ENCODE results near the gene MTMR3. TPM values are rescaled to one million over a fixed set of nuclear protein-coding genes. Genes with fewer than 3 reads are reported as not detected.

Gene MTMR3
- total RNA-seq, 1 experiment from 2014 or later = 27.0 TPM

DNA sequence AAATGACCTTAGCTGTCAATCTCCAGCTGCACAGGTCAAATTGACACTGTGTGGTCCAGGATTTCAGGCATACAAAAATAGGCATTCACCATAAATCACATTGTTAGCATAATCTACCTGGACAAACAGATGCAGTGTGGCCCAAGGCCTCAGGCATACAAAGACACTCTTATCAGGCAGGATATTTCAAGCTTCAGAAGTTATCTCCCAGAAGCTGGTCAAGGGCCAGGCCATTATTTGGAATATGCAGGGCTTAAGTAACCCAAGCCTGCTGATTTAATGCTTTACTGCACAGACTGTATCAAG, 171.7 kb downstream of the MTMR3 start:
- Histone ChIP-seq H3K9me3 (ENCODE audit: control insufficient read depth in 1 of 2, insufficient read depth in 1 of 2, low read depth in 1 of 2, low read length in 2 of 2) (no peaks in the 10 kb centered on the region), H3K9ac (ENCODE audit: low read length) (no peak overlapping the region), H3K79me2 (ENCODE audit: insufficient read depth, low read length) (no peaks in the 10 kb centered on the region), H3K4me2 (ENCODE audit: low read length) (no peak overlapping the region), H4K20me1 (ENCODE audit: insufficient read depth) (no peaks in the 10 kb centered on the region), H3K27ac (ENCODE audit: low read depth, low read length) (no peak overlapping the region), H2AFZ (ENCODE audit: low read depth, low read length, poor library complexity, severe bottlenecking) (no peak overlapping the region), H3K9me2 (ENCODE audit: insufficient read depth) (no peaks in the 10 kb centered on the region), H3K27me3 (ENCODE audit: insufficient read depth, low read length) (no peaks in the 10 kb centered on the region), H3K36me3 (ENCODE audit: control insufficient read depth in 1 of 2, insufficient read depth in 2 of 2, low read length in 2 of 2) (no peaks in the 10 kb centered on the region), H3K4me3 (replicated peaks in 1 of 2; ENCODE audit: low read depth in 1 of 2, low read length in 2 of 2) (no peak overlapping the region), H3K4me1 (ENCODE audit: control insufficient read depth in 1 of 2, insufficient read depth in 2 of 2, low read length in 2 of 2) (no peaks in the 10 kb centered on the region)
- no TSS peak for BruUV-seq (replicated peaks)
- no peak for ATAC-seq
- RAD21 ChIA-PET (ENCODE audit: low non-redundant PET in 1 of 2, low total read pairs in 2 of 2, uncharacterized antibody in 2 of 2, unreplicated experiment in 2 of 2) = no interaction called here
- no peak for DNase-seq (ENCODE audit: low read depth, low spot score)
- CTCF ChIA-PET = interaction anchor here (0.6 kb wide), 1 partner anchor 233 kb away, joined by 3 read pairs; no protein-coding TSS in a partner anchor
- POLR2A ChIA-PET = no interaction called here
- TF ChIP-seq EZH2phosphoT487 (IDR thresholded peaks at IDR 0.05; ENCODE audit: borderline replicate concordance) (no peak), FOSL1 (IDR thresholded peaks at IDR 0.05; ENCODE audit: low read depth) (no peak), CEBPB (IDR thresholded peaks at IDR 0.05; ENCODE audit: low read depth) (no peak), TCF7L2 (IDR thresholded peaks at IDR 0.05; ENCODE audit: borderline replicate concordance, extremely low read depth, insufficient read depth, insufficient read length) (no peak), JUND (IDR thresholded peaks at IDR 0.05) (no peak), RAD21 (IDR thresholded peaks at IDR 0.05; ENCODE audit: low read depth) (no peak), REST (IDR thresholded peaks at IDR 0.05; ENCODE audit: low read depth) (no peak), POLR2A (IDR thresholded peaks at IDR 0.05; ENCODE audit: borderline replicate concordance, extremely low read depth, insufficient read depth, insufficient read length) (no peak), ELF1 (IDR thresholded peaks at IDR 0.05; ENCODE audit: borderline replicate concordance, low read depth) (no peak)
- TF ChIP-seq, protein P1, sequence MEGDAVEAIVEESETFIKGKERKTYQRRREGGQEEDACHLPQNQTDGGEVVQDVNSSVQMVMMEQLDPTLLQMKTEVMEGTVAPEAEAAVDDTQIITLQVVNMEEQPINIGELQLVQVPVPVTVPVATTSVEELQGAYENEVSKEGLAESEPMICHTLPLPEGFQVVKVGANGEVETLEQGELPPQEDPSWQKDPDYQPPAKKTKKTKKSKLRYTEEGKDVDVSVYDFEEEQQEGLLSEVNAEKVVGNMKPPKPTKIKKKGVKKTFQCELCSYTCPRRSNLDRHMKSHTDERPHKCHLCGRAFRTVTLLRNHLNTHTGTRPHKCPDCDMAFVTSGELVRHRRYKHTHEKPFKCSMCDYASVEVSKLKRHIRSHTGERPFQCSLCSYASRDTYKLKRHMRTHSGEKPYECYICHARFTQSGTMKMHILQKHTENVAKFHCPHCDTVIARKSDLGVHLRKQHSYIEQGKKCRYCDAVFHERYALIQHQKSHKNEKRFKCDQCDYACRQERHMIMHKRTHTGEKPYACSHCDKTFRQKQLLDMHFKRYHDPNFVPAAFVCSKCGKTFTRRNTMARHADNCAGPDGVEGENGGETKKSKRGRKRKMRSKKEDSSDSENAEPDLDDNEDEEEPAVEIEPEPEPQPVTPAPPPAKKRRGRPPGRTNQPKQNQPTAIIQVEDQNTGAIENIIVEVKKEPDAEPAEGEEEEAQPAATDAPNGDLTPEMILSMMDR (IDR thresholded peaks at IDR 0.05 in 2 of 3, conservative IDR thresholded peaks at IDR 0.05 in 1 of 3; ENCODE audit: borderline replicate concordance in 1 of 3, insufficient read depth in 1 of 3, low read depth in 2 of 3, low read length in 2 of 3) = no peak
- intact Hi-C loops (cut with micrococcal nuclease) = no loop called here

Data from HCT116 (cell line).